ENCODE results near the gene ERRFI1.

GRCh38 chr1:8051650-8052049 is 25.5 kb upstream of the ERRFI1 start:
- TF ChIP-seq CTCF (IDR thresholded peaks at IDR 0.05) (no peak), POLR2A (IDR thresholded peaks at IDR 0.05) (no peak), EP300 (IDR thresholded peaks at IDR 0.05) (no peak)

All from tibial nerve (tissue), 4 donors.